Motor neuron (in vitro differentiated cells): ENCODE results near the gene CDK11A. TPM values are rescaled to one million over a fixed set of nuclear protein-coding genes. Genes with fewer than 3 reads are reported as not detected.

Source experiments
- ATAC-seq, 8 experiments: fragments of 200-7000 bp; cut with Tn5 transposase; replicated peaks in 6 of 8; 2 replicates each; pipeline ENCODE4 v1.8.0; 2021; ENCODE audit warnings: mild to moderate bottlenecking in 8 of 8, moderate library complexity in 8 of 8
- H3K27ac ChIP-seq, 2 donors: fragments of 250-450 bp; sonication (Bioruptor Pico); 2 replicates each; pipeline ENCODE4 v1.9.0; 2021; ENCODE audit warnings: antibody characterized with exemption in 2 of 2, mild to moderate bottlenecking in 2 of 2, moderate library complexity in 1 of 2
- H3K4me1 ChIP-seq, 2 donors: fragments of 250-450 bp; sonication (Bioruptor Pico); replicated peaks in 1 of 2; 2 replicates each; pipeline ENCODE4 v1.6.1; 2021; ENCODE audit warnings: antibody characterized with exemption in 2 of 2, mild to moderate bottlenecking in 2 of 2, moderate library complexity in 1 of 2
- H3K4me3 ChIP-seq, 5 donors: fragments of 250-450 bp; sonication (Bioruptor Pico); 2 replicates each; pipeline ENCODE4 v1.9.0; 2021; ENCODE audit warnings: antibody characterized with exemption in 5 of 5, mild to moderate bottlenecking in 5 of 5, moderate library complexity in 4 of 5
- WGBS, 10 experiments: fragments of 450-650 bp; shearing (Covaris generic); methylation state at CpG; one replicate each; pipeline ENCODE4 v1.0.0; 2022; 5-methylcytosine and 5-hydroxymethylcytosine counted together
- in situ Hi-C, 9 experiments: fragments of 400-800 bp; cut with MboI; loops; one replicate each; pipeline ENCODE4 v1.15.0; 2021; ENCODE audit warnings: low sequenced_read_pairs in 9 of 9, low pct_unique_long_range_greater_than_20kb in 2 of 9; ENCODE audit not compliant: unreplicated experiment in 9 of 9
- total RNA-seq, 8 experiments: library from RNA; unstranded; fragments of 300-600 nt; gene quantifications; 2 replicates each; pipeline versions ENCODE4 v1.2.3 to v1.2.4, GENCODE V29; 2022

CDK11A gene
- total RNA-seq, 8 experiments from 2014 or later, result 17.8 to 44.6 (median 25.1) TPM

GRCh38 chr1:1759456-1760344 lies 35.5 kb upstream of the CDK11A start:
- Histone ChIP-seq H3K27ac (no peak overlapping the region), H3K4me3 (no peak overlapping the region), H3K4me1 (no peaks in the 10 kb centered on the region)
- ATAC-seq, result peak in 3 of 8 experiments; percentile 8 to 20 (median 11)
- in situ Hi-C loops, result loop anchor here in 1 of 9 experiments (25.0 kb wide), 1 partner anchor 153 kb away; the partner anchor contains the start of genes CALML6 and TMEM52
- WGBS, 10 experiments, result 83 to 93% (median 90%) methylated on average over 1 to 16 of the region's 37 CpGs; no CpG with 5 or more reads in 5 of the 10 experiments

DNA sequence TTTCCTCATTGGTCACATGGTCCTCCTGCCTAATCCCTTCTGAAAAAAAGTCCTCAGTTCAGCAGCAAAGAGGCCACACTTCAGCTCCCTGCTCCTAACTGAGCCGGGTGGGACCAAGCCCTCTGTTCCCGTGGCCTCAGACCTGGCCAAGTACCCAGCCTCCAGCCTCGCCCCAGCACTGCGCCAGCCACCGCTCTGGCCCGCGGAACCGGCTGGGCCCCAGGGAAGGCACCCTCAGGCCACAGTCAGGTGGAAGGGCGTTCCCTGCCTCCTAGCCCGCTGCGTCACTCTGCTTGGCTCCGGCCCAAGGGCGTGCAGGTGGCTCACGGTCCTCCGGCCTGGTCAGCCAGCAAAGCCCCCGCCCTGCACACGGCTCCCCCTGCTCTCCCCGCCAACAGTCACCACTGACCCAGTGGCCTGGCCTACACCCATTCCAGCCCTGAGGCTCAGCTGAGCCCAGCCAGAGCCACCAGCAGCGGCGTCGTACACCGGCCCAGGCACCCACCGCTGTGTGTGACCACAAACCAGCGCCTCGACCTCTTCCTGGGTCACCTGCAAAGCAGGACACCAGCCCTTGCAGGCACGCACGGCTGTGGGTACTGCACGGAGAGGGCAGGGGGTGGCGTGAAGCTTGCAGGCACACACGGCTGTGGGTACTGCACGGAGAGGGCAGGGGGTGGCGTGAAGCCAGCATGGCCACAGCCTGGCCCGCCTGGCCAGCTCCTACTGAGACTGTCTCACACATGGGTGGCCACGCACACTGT lies 34.7 kb upstream of the CDK11A start:
- H3K27ac ChIP-seq, result no peak overlapping the region
- no peaks in the 10 kb centered on the region for H3K4me1 ChIP-seq
- no peak overlapping the region for H3K4me3 ChIP-seq
- WGBS, 10 experiments, result 0 to 93% (median 86%) methylated on average over 1 to 12 of the region's 34 CpGs; no CpG with 5 or more reads in 7 of the 10 experiments
- ATAC-seq, result peak in 7 of 8 experiments; percentile 11 to 92 (median 21)
- in situ Hi-C loops, result loop anchor here in 1 of 9 experiments (25.0 kb wide), 1 partner anchor 153 kb away; the partner anchor contains the start of genes CALML6 and TMEM52

- ATAC-seq, result no peak
- Histone ChIP-seq H3K4me3 (no peak overlapping the region), H3K27ac (no peak overlapping the region), H3K4me1 (peaks cover 2 to 3% of the 10 kb centered on the region in 2 donors)
- in situ Hi-C loops, result loop anchor here in 1 of 9 experiments (25.0 kb wide), 1 partner anchor 154 kb away; the partner anchor contains the start of genes CALML6 and TMEM52
- WGBS, 10 experiments, result 86 to 98% (median 90%) methylated on average over 4 to 19 of the region's 27 CpGs; no CpG with 5 or more reads in 5 of the 10 experiments
Observed at GRCh38 chr1:1758059-1758621, 34.0 kb upstream of the CDK11A start.

DNA sequence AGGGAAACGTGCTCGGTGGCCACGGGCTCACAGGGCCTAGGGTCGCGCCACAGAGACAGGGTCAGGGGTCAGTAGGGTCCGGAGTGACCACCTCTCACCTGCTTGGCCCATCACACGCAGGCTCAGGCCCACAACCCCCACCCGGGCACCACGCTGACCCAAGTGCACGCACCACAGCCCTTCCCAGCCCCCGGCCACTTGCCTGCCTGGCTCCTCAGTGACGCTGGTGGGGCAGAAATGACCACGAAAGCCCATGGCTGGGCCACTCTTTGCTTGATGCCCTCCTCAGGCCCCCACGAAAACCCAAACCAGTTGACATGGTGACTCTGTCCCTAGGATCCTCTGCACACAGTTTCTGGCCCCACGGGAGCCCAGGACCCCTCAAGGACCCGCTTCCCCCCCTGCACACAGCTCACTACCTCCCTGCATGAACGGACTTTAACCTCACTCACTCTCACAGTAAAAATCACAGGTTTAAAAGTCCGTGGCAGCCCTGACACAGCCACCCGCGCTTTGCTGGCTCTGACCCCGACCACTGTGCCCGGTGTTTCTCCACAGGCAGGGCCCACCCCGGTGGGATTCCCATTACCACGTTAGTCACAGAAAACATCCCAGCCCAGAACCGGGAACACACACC lies 33.4 kb upstream of the CDK11A start:
- no peak overlapping the region for H3K27ac ChIP-seq

DNA sequence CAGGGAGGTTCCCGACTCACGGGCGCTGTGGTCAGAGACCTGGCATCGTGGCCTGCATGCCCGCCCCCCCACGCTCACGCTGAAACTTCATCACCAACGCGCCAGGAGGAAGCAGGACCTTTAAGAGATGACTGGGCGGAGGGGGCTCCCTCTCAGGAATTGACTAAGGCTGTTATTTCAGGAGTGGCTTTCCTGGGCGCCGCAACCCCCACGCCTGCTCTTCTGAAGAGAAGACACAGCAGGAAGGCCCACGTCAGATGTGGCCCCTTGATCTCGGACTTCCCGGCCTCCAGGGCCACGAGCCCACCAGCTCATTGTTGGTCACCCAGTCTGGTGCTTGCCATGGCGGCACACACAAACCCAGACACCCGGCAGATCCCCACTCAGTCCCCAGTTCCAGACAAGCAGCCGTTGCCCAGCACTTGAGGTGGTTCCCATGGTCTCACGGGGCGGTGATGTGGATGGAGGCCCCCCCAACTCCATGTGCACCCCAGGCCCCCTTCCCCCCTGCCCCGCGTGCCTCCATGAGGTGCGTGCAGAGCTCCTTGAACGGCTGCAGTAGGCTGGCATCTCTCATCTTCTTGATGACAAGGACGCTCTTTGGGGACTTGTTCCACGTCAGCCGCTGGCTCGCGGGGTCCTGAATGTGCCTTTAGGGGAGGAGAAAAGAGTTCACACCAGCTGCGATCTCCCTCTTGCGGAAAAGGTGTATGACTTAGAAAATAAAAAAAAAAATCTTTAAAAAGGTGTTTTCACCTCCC lies 32.7 kb upstream of the CDK11A start:
- 94 to 100% (median 100%) methylated on average over 2 to 12 of the region's 33 CpGs; no CpG with 5 or more reads in 6 of the 10 experiments for WGBS, 10 experiments
- peaks cover 13 to 15% of the 10 kb centered on the region in 2 donors for H3K4me1 ChIP-seq
- in situ Hi-C loops, result loop anchor here in 1 of 9 experiments (25.0 kb wide), 1 partner anchor 155 kb away; the partner anchor contains the start of genes CALML6 and TMEM52
- H3K4me3 ChIP-seq, result no peak overlapping the region
- ATAC-seq, result no peak
- no peak overlapping the region for H3K27ac ChIP-seq

More for the DNA sequence above, 33.4 kb upstream of the CDK11A start:
- ATAC-seq, result no peak
- Histone ChIP-seq H3K4me1 (peaks cover 8 to 9% of the 10 kb centered on the region in 2 donors), H3K4me3 (no peak overlapping the region)
- WGBS, 10 experiments, result 60 to 95% (median 90%) methylated on average over 1 to 12 of the region's 25 CpGs; no CpG with 5 or more reads in 5 of the 10 experiments
- in situ Hi-C loops, result loop anchor here in 1 of 9 experiments (25.0 kb wide), 1 partner anchor 155 kb away; the partner anchor contains the start of genes CALML6 and TMEM52

GRCh38 chr1:1755852-1756251 lies 31.7 kb upstream of the CDK11A start:
- H3K27ac ChIP-seq, result no peak overlapping the region
- H3K4me1 ChIP-seq, result peaks cover 13 to 15% of the 10 kb centered on the region in 2 donors
- in situ Hi-C loops, result loop anchor here in 1 of 9 experiments (25.0 kb wide), 1 partner anchor 156 kb away; the partner anchor contains the start of genes CALML6 and TMEM52
- 94 to 100% (median 100%) methylated on average over 1 to 8 of the region's 15 CpGs; no CpG with 5 or more reads in 5 of the 10 experiments for WGBS, 10 experiments
- H3K4me3 ChIP-seq, result no peak overlapping the region
- no peak for ATAC-seq

GRCh38 chr1:1755426-1755825 lies 31.3 kb upstream of the CDK11A start:
- Histone ChIP-seq H3K27ac (no peak overlapping the region), H3K4me1 (peaks cover 13 to 15% of the 10 kb centered on the region in 2 donors), H3K4me3 (no peak overlapping the region)
- in situ Hi-C loops, result loop anchor here in 1 of 9 experiments (25.0 kb wide), 1 partner anchor 157 kb away; the partner anchor contains the start of genes CALML6 and TMEM52
- 93 to 100% (median 97%) methylated on average over 3 to 6 of the region's 19 CpGs; no CpG with 5 or more reads in 7 of the 10 experiments for WGBS, 10 experiments
- ATAC-seq, result no peak

GRCh38 chr1:1754051-1754815 lies 30.1 kb upstream of the CDK11A start:
- 82 to 100% (median 89%) methylated on average over 4 to 20 of the region's 49 CpGs; no CpG with 5 or more reads in 6 of the 10 experiments for WGBS, 10 experiments
- peak in 1 of 8 experiments; percentile 3 for ATAC-seq
- Histone ChIP-seq H3K27ac (no peak overlapping the region), H3K4me3 (no peak overlapping the region), H3K4me1 (peaks cover 13 to 15% of the 10 kb centered on the region in 2 donors)
- in situ Hi-C loops, result loop anchor here in 1 of 9 experiments (25.0 kb wide), 1 partner anchor 158 kb away; the partner anchor contains the start of genes CALML6 and TMEM52

DNA sequence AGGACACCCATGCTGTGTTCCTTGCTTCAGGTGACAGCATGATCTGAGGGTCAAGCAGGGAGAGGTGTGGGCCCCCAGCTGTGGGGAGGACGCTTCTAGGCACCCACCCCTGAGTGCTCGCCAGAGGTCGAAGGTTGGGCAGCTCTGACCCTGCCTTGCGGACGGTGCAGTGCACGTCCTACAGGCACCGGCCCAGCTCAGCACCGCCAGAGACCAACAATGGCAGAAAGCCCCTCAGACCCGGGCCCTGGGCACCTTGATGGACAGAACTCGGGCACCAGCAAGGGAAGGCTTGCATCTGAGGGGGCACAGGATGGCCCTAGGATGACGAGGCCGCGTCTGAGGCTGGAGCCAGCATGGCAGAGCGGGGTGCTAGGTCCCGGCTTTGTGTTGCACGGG lies 29.4 kb upstream of the CDK11A start:
- 96 to 98% methylated on average over 4 to 8 of the region's 16 CpGs; no CpG with 5 or more reads in 8 of the 10 experiments for WGBS, 10 experiments
- no peak overlapping the region for H3K4me3 ChIP-seq
- no peak overlapping the region for H3K27ac ChIP-seq
- ATAC-seq, result no peak
- H3K4me1 ChIP-seq, result peaks cover 18 to 20% of the 10 kb centered on the region in 2 donors
- in situ Hi-C loops, result loop anchor here in 1 of 9 experiments (25.0 kb wide), 1 partner anchor 159 kb away; the partner anchor contains the start of genes CALML6 and TMEM52
